HG02588 (cell line): ENCODE measurements around the gene TSPAN13.

ENCODE experiments used
- ATAC-seq: cut with Tn5 transposase; IDR thresholded peaks from one replicate; pipeline ENCODE4 v1.9.1; 2021; ENCODE audit warnings: mild to moderate bottlenecking, moderate library complexity; ENCODE audit not compliant: unreplicated experiment

TSPAN13 gene

DNA sequence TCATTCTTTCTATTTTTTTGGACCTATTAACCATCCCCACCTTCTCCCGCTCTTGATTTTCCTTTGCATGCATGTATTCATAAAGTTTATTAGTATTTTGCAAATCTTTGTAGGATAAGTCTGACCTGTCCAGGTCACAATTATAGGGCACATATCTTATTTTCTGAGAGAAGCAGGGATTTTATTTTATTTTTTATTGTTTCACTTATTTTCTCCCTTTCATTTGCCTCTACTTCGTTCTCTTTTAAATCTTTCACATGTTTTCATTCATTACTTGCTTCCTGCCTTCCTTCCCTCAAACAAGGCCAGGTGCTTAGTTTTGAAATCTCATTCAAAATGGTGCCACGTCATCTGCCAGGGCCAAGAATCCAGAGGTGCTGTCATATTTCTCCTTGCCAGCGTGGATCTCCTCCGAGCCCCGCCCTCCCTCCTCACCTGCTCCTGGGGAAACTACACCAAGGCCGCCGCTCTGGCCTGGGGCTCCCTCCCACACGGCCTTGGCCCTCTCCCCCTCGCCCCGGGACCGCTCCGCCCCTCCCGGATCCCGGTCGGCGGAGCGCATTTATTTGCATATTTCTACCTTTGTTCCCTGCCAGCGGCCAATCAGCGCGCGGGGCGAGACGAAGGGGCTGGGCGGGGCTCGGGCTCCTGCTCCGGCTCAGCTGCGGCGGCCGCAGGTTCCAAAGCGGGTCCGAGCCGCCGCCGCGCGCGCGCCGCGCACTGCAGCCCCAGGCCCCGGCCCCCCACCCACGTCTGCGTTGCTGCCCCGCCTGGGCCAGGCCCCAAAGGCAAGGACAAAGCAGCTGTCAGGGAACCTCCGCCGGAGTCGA is at the start of gene TSPAN13:
TSS of gene TSPAN13 (plus strand) at position 654 of the 830 bp plus-strand sequence. CDS start 213 bp downstream, outside the sequence.
- ATAC-seq, result peak; percentile 80

DNA sequence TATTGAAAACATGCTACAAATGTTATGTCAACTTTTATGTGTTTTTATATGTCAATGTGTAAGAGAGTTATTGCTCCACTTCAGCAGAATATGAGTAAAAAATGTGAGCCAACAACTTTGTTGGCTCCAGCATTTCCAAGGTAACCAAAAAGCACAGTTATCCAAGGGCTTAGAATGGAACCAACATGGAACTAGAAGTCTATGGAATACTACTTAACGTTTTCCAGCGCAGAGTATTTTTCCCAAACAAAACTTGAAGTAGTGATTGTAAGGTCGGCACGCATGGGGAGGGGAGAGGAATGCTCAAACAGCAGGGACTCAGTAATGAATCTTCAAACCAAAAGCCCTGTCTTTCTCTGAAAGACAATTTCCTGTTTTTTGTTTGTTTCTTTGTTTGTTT is 45.0 kb upstream of the TSPAN13 start:
- no peak for ATAC-seq

DNA sequence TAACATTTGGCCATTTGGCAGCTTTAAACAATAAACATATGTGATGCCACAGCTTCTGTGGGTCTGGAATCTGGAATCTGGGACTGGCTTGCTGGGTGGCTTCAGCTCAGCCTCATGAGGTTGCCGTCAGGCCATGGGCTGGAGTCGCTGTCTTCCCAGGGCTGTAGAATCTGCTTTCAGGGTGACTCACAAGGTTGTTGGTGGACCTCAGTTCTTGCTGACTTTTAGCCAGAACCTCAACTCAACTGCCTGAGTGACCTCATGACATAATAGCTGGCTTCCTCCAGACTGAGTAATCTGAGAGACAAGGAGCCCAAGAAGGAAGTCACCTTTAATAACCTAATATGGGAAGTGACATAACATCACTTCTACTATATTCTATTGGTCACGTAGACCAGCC is 44.6 kb upstream of the TSPAN13 start:
- ATAC-seq, result no peak

DNA sequence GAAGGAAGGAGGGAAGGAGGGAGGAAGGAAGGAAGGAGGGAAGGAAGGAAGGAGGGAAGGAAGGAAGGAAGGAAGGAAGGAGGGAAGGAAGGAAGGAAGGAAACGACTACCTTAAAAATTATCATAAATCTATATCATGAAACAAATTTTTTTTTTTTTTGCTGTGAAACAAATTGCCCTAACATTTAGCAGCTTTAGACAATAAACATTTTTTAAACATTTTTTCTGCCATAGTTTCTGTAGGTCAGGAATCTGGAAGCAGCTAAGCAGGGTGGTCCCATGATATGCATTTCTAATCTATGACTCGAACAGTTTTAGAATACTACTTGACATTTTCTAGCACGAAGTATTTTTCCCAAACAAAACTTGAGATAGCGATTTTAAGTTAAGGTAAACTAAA is 42.9 kb upstream of the TSPAN13 start:
- no peak for ATAC-seq

DNA sequence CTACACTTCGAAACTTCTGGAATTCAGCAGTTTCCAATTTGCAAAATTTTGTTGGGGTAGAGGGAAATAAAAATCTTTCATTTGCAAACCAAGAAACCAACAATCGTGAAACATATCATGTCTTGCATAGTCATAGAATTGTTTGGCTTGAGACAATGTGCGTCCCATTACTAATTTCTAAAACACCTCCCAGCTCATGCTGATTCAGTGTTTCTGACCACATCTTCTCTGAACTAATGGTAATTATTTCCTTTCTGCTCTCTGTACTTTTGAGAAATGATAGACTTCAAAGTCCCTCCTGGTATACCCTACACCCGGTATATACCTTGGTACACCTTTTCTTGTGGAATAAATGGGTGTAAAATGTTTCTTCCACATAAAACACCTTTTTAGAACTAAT is 41.8 kb upstream of the TSPAN13 start:
- ATAC-seq, result no peak

DNA sequence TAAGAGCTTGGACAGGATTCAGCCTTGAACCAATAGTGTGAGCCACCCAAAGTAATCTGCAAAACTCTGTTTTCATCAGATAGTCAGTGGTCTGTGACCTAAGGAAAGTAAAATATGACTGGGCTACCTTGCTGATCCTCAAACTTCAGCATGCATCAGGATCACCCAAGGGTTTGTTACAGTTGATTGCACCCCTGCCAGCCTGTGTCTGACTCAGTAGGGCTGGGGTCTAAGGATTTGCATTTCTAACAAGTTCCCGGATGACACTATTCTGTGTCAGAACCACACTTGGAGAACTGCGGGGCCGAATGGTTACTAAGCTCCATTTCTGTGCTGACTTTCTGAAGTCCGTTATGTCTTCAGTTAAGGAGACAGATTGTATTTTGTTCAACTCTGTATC is 40.6 kb upstream of the TSPAN13 start:
- ATAC-seq, result no peak

DNA sequence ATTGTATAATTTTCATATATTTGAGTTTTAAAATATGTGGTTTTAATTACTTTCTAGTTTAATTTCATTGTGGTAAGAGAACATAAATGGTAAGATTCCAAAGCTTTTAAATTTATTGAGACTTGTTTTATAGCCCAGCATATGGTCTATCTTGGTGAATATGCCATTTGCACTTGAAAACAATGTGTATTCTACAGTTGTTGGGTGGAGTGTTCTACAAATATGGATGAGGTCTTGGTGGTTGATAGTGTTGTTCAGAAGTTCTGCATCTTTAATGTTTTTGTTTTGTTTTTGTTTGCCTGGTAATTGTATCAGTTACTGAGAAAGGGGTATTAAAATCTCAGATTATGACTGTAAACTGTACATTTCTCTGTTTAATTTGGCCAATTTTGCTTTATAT is 37.6 kb upstream of the TSPAN13 start:
- ATAC-seq, result no peak

DNA sequence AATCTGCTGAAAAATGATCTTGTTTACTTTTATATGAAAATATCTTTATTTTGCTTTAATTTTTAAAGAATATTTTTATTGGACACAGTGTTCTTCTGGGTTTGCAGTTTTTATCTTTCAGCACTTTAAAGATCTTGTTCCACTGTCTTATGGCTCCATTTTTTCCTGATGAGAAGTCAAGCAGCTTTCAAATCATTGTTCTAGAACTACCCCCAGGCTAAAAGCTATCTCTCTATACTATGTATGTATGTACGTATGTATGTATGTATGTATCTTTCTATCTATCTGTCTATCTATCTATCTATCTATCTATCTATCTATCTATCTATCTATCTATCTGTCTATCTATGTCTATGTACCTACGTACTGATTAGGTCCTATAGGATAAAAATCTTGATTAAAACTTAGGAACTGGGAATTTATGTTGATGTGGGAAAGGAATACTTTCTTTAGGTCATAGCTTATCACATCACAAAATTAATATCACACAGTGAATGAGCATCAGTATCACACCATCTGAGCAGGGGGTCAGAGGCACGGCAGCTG is 35.4 kb upstream of the TSPAN13 start:
- no peak for ATAC-seq

DNA sequence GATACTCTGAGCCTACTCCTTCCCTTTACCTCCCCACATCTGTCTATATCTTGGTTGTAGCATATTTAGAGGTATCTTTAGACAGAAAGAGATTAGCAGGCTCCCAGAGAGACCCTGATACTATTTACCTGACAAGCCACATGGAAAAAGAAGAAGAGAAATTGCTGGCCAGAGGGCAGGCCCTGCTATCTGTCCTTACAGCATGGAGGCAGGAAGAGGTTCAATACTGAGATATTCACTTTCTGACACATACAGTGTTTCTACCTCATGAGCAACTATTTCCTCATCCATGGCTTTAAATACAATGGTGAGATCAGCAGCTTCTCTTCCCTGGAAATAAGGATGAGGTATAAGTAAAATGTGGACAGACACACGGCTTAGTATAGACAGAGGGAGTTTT is 33.9 kb upstream of the TSPAN13 start:
- no peak for ATAC-seq

DNA sequence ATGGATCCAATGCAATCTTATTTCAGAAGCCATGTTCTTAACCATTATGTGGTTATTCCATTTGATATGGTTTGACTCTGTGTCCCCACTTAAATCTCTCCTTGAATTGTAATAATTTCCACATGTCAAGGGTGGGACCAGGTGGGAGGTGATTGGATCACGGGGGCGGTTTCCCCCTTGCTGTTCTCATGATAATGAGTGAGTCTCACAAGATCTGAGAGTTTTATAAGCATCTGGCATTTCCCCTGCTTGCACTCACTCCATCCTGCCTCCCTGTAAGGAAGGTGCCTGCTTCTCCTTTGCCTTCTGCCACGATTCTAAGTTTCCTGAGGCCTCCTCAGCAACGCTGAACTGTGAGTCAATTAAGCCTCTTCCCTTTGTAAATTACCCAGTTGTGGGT is 32.0 kb upstream of the TSPAN13 start:
- no peak for ATAC-seq

DNA sequence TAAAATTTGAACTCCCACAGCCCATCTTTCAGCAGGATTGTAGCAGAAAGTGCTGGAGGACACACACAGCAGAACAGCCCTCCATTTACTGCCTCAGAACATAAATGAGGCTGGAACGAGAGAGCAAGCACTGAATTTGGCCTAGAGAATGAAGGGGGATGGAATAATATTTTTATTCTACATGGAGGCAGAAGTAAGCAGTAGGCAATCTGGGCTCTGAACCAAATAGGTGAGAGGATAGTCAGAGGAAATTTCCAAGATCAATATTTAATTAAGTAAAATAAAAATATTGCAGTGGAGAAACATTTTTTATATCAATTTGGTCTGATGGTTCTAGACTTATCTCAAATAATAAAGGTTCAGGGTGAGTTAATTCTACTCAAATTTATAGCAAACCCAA is 29.2 kb upstream of the TSPAN13 start:
- ATAC-seq, result no peak

DNA sequence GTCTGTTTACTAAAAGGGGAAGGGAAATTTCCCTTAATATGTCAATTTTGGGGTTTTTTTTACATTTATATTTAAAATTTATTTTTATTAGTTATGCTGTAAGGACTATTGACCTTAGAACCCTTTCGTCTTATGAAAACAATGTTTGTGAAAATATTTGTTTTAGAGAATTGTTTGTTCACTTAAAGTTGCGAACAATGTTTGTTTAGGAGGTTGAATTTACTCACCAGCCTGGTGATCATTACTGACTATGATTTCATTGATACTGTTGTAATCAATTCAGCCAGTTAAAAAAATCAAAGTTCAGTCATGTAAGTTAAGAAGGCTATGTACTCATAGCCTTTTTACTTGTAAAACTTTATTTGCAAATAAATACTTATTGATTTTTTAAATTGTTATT is 27.4 kb upstream of the TSPAN13 start:
- no peak for ATAC-seq

DNA sequence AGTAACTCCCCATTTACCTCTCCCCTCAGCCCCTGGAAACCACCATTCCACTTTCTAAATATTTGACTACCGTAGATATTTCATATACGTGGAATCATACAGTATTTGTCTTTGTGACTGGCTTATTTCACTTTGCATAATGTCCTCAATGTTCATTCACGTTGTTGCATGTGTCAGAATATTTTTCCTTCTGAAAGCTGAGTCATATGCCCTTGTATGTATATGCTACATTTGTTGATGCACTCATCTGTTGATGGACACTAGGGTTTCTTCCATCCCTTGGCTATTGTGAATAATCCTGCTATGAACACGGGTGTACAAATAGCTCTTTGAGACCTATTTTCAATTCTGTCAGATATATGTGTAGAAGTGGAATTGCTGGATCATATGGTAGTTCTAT is 25.8 kb upstream of the TSPAN13 start:
- ATAC-seq, result no peak

DNA sequence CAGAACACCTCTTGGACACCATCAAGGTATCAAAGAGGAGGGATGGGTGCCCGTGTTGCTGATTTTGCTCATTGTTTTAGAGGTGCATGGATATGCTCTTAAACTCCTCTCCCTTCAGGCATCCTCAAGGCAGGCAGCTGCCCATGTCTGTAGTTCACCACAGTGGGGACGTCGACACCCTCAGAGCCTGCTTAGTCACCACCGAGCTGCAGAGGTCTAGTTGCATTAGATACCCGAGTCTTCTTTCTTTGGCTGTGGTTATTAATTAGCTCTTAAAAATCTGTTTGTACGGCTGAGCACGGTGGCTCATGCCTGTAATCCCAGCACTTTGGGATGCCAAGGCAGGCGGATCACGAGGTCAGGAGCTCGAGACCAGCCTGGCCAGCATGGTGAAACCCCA is 24.7 kb upstream of the TSPAN13 start:
- no peak for ATAC-seq

DNA sequence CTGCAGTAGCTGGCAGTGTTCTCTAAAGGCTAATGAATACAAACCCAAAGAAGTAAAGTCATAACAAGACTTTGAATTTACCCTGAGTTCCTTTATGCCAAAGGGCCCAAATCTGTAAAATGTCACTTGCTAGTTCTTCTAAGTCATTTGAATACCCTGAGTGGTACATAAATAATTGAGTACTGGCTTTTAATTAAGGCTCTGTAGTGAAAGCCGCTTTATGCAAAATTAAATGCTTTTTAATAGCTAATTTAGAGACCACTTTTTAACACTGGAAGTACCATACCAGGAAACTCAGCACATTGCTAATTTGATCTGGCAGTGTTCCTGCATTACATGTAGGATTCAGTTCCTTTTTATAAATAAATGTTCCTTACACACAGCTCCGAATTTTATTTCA is 24.0 kb upstream of the TSPAN13 start:
- ATAC-seq, result no peak

DNA sequence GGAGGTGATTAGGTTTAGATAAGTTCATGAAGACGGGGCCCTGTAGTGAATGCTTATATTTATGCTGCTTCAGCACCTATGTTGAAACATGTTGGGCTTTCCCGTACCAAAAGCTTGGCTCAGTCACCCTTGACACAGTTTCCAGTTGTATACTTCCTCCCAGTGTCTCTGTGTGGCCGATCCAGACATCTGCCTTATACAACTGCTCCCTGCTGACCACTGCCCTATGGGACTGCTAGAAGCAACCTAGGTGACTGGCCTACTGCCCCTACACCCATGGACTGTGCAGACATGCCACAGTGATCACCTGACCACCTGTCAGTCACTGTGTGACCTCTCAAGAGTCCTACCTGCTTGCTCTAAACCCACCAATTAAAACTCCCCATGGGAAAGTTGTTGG is 22.6 kb upstream of the TSPAN13 start:
- no peak for ATAC-seq

DNA sequence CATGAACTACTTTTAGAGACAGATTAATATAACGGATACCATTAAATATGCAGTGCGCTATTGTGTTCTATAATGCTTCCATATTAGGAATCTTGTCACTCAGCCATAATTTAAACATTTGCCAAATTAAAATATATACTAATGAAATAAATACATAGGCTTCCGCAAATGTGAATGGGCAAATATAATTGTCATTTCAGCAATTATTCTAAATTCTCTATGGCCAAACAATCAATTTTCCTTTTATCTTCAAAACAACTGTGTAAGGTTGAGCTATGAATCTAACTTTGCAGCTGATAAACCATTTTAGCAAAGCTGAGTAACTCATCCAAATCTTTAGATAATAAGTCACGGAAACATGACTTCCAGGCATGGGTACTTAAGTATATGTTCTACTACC is 20.7 kb upstream of the TSPAN13 start:
- ATAC-seq, result no peak

DNA sequence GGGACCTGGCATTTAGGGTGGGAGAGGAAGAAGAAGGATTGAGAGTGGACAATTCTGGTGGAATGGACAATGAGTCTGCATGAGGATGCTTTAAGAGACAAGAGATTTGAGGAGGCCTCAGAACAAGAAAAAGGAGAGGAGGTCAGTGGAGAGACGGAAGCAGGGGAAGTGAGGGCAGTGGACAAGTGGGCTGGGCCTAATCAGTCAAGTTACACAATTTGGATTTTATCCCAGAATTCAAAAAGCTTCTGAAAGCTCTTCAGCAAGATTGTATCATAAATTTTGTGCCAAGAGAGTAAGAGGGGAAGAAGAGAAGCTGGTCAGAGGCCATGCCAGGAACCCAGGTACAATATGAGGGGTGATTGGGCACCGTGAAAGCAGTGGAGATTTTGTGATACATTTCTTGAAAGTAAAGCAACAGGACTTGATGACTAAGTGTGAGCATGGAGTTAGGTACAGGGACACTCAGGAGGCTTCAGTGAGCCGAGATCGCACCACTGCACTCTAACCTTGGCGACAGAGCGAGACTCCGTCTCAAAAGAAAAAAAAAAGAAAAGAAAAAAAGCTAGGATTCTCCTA is 19.3 kb upstream of the TSPAN13 start:
- ATAC-seq, result no peak

DNA sequence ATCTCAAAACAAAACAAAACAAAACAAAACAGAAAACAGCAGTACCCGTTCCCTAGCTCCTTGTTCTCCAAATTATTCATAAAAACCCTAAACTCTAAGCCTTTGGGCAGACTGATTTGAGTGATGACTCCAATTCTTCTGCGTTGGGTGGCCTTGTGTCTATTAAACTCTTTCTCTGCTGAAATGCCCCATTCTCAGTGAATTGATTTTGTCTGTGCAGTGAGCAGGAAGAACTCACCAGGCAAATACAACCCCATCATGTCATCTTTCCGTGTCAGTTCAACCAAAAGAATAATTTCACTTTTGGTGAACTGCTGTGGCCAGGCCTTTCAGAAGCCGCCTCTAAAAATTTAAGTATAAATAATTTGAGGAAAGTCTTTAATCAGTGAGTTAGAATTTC is 18.5 kb upstream of the TSPAN13 start:
- ATAC-seq, result no peak

DNA sequence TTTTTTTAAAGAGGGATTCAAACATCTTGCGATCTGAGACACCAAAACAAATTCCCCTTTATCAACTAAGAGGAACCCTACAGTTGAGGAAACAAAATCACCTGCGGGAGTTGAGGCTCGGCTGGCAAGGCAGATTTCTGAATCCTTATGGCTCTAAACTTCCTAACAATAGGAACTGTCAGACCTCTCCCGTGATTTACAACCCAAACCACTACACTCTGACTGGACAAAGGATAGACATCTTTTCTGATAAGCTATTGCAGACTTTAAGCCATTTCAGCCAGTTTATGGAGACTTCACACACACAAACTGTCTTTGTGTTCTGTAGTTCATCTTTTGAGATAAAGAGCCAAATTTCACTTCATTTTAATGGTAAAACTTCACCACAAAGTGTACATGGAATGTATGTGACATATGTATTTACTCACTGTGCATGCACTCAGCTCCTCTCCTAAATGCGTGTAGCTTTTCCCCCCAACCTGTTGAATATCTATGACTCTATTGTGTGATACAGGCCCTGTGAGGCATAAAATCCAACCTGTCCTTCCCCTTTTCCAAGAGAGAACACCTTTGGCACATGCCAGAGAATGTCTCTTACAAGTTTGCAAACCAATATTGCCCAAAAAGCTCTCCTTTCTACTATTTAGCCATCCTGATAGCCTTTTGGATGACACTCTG is 15.4 kb upstream of the TSPAN13 start:
- no peak for ATAC-seq

DNA sequence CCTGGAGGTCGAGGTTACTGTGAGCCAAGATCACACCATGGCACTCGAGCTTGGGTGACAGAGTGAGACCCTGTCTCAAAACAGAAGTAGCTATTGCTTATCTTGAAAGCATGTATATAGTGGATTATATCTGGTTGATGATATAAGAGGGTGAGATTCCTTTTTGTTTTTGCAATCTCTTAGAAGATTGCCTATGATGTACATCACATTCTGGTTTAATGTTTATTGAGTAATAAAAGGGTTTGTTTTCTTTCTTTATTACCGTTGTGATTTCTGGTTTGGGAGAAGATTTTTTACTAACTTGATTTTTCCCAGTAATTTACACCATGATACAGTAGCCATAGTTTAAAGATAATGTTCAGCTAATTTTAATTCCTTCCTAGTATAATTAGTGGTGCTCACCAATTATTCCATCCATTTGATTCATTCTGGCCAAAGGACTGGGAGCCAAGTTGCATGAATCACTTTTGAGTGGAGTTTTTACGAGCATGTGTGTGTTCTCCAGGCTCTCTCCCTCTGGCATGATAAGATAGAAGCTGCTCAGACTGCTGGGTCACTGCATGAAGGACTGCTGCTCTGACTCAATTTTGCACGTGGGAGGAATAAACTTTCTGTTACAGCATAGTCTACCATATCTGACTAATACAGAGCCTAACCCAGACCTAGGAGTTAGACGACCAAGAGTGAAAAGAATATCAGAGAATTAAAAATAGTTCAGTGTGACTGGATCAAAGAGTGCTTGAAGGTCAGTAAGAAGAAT is 13.5 kb upstream of the TSPAN13 start:
- no peak for ATAC-seq
